PFSK-1 (cell line): ENCODE results near the gene KLF13.

Experiments
- POLR2AphosphoS5 ChIP-seq: IDR thresholded peaks from 2 replicates; pipeline ENCODE4 v1.6.1; 2012; ENCODE audit warnings: low read depth, mild to moderate bottlenecking, control low read depth, low read length, moderate library complexity
- REST ChIP-seq, 2 experiments: IDR thresholded peaks; 2 replicates each; pipeline versions ENCODE4 v1.6.1 to v1.8.0; 2011 to 2012; ENCODE audit warnings: low read depth in 2 of 2, low read length in 2 of 2, control low read depth in 1 of 2, inconsistent platforms in 1 of 2, mild to moderate bottlenecking in 1 of 2, moderate library complexity in 1 of 2; ENCODE audit not compliant: insufficient read depth in 1 of 2
- TAF1 ChIP-seq: IDR thresholded peaks from 2 replicates; pipeline ENCODE4 v1.6.1; 2012; ENCODE audit warnings: low read length, control low read depth, borderline replicate concordance; ENCODE audit not compliant: insufficient read depth

DNA sequence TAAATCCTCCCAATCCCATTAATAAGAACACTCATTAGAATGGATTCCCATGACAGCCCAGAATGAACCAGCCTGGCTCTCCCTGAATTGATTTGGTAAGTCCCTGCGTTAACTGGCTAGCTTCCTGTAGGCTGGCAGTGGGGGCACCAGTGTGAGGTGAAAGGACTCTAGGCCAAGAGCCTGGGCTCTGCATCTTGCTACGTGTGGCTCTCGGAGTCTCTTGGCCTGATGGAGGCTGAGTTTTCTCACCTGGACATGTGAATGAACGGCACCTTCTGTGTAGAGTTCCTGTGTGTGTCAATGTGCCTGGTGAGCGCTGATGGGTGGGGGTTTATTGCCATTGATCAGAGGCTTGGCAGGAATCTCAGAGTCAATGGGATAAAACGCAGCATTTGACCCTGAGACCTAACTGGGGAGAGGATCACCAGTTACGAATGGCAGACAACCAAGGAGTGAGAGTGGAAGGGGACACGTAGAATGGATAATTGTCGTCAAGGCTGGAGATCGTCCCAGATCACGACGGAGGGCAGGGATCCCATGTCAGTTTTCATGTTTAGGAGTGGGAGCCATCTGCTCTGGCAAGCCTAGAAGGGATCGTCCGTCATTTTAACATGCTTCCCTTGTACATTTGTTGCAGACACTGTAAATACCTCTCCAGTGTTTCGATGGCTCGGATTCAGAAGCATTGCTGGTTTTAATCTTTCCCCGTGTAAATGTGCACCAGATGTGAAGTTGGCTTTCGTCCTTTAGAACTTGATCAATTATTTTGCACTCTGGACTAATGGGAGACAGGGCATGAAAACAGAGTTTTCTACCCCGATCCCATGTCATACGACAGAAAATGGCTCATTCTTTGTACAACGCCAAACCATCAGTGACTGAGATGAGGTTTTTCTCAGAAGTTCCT, 9.0 kb upstream of the KLF13 start:
- TF ChIP-seq TAF1 (no peak), REST (IDR thresholded peaks at IDR 0.05; ENCODE audit: insufficient read depth in 1 of 2, low read depth in 2 of 2, low read length in 2 of 2) (no peak), POLR2AphosphoS5 (no peak)
